Measurements from ENCODE around the gene TEK.

Gene TEK

GRCh38 chr9:27258662-27259061 is 149.6 kb downstream of the TEK start:
- DNase-seq, result no peak

- DNase-seq, result no peak
Observed at GRCh38 chr9:27260789-27261516, 151.9 kb downstream of the TEK start.

GRCh38 chr9:27261517-27262211 is 152.6 kb downstream of the TEK start:
- DNase-seq, result no peak

GRCh38 chr9:27272103-27272502 is 163.1 kb downstream of the TEK start:
- no peak for DNase-seq

- no peak for DNase-seq
Observed at GRCh38 chr9:27273186-27273585, 164.2 kb downstream of the TEK start.

DNA sequence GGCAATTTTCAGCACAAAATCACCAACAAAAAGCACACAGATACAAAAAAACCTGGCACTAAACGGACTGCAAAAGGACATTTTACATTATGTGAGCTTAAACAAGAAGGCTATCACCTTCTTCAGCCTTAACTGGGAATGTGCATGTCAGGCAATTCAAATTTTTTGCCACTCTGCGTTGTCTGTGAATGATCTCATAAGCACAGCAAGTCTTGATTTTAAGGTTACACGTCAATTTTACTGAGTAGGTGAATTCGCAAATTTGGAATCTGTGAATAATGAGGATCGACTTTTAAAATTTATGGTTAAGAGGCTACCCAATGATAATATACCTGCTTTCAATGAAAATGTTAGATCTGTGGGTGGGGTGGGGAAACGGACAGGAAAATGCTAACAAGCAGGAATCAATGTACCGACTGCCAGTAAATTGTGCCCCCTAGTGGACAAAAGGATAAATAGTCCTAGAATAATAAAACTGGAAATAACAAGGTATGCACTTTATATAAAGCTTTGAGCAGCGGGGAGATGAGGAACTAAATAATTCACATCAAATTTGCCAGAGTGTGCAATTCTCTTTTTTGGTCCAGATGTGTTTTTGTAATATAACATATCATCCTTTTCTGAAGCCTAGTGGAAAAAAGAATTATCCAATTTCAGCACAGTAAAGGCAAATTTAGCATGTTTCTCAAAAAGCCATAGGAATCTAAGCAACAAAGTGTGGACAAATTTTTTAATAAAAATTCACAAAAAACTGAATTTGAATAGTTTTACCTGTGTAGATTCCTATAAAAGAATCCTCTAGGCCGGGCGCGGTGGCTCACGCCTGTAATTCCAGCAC is 167.4 kb downstream of the TEK start:
- DNase-seq, result no peak

- DNase-seq, result no peak
Observed at GRCh38 chr9:27278374-27278773, 169.3 kb downstream of the TEK start.

- no peak for DNase-seq
Observed at GRCh38 chr9:27279611-27280010, 170.6 kb downstream of the TEK start.

All from activated naive CD4-positive, alpha-beta T cell treated with Interleukin-2 at 50 U/mL for 16 hours (primary cell).